ENCODE measurements around the gene FLAD1. TPM values are rescaled to one million over a fixed set of nuclear protein-coding genes. Genes with fewer than 3 reads are reported as not detected.

Gene FLAD1
- polyA plus RNA-seq, 1 experiment, result 21.1 TPM

DNA sequence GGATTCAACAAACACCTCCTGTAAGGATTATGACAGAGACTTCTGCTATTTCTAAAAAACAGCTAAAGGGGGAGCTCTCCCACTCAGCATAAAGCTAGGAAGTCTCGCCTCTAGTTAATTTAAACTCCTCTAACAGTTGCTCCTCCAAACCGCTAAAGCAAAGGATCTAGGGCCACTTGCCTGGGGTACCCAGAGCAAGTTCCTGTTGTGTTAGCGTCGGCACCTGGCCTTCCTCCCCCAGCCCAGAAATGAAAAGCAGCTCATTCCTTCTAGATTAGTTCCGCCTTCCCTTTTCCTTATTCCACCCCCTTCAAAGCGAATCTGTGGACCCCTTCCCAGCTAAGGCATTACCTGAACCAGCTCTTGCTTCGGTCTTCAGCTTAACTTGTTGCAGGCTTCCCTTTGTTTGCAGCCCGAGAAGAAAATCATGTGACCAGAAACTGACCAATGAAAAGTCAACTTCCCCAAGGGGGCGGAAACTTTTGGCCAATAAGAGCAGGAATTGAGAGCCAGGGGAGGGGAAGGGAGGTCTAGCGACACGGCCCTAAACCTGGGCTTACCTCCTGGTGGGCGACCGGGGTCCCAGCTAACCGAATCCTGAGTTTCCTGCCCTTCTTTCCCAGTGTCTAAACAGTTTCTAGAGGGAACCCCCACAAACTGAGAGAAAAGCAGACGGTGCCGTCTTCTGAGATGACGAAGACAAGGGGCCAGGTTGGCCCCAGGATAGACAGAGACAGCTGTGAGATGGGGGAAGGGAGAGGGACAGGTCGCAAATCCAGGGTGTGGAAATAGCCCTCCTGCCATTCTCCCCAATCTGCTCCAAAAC is 27.2 kb upstream of the FLAD1 start, which contains the start of gene PBXIP1:
Gene PBXIP1, minus strand, starts transcription at position 382 of the 826 bp plus-strand sequence. CDS start 2,378 bp downstream, outside the sequence.
- no peaks in the 10 kb centered on the region for H3K27me3 ChIP-seq (ENCODE audit: control insufficient read depth, insufficient read depth, low read length)
- DNase-seq (ENCODE audit: low read depth, low spot score), result no peak
- TF ChIP-seq CTCF (IDR thresholded peaks at IDR 0.05; ENCODE audit: low read depth, low read length), result peak; percentile 52
- no peaks in the 10 kb centered on the region for H3K9me3 ChIP-seq (ENCODE audit: control insufficient read depth, insufficient read depth, low read length)
- CTCF ChIA-PET, result interaction anchor here (0.7 to 3.8 kb wide), 18 partner anchors 11 to 396 kb away, joined by 3 to 28 read pairs (median 4); partner anchors contain the start of genes ADAM15, LENEP, PMVK and SHC1
- peak within 1 kb of the TSS; percentile 88 for H3K27ac ChIP-seq (ENCODE audit: low read depth, low read length)
- POLR2A ChIA-PET, result interaction anchor here (0.5 to 5.5 kb wide), 9 partner anchors 15 to 1757 kb away, joined by 3 to 21 read pairs (median 5); partner anchors contain the start of genes KRTCAP2, PMVK and SHC1
- peak within 1 kb of the TSS; percentile 84 for H3K4me3 ChIP-seq (ENCODE audit: low read depth, low read length)

DNA sequence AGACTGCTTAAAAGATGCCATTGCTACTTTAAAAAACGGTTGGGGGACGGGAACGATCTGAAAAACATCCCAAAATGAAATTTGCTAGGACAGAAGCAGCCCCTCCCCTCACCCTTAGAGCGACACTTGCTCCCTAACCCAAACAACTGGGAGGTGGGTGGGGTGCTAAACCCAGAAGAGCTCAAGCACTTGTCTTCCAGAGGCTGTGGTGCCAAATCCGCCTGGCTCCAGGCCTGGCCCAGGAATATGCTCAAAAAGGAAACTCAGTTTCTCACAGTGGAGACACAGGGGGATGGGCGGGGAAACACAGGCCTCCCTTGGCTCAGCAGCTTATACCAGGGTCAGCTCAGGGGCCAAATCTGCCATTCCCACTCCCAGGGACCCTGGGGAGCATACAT is 26.6 kb upstream of the FLAD1 start:
- POLR2A ChIA-PET, result interaction anchor here (5.5 kb wide), 1 partner anchor 14 kb away, joined by 21 read pairs; the partner anchor contains the start of gene SHC1
- Histone ChIP-seq H3K27me3 (ENCODE audit: control insufficient read depth, insufficient read depth, low read length) (no peaks in the 10 kb centered on the region), H3K9me3 (ENCODE audit: control insufficient read depth, insufficient read depth, low read length) (no peaks in the 10 kb centered on the region; the same call in 1 of the 2 replicates), H3K27ac (ENCODE audit: low read depth, low read length) (peak overlapping the region; percentile 31), H3K4me3 (ENCODE audit: low read depth, low read length) (peak overlapping the region; percentile 84)
- DNase-seq (ENCODE audit: low read depth, low spot score), result no peak
- no peak for TF ChIP-seq CTCF (IDR thresholded peaks at IDR 0.05; ENCODE audit: low read depth, low read length)
- CTCF ChIA-PET, result interaction anchor here (1.0 to 3.8 kb wide), 10 partner anchors 11 to 397 kb away, joined by 3 to 28 read pairs (median 5); partner anchors contain the start of genes ADAM15, LENEP and SHC1

DNA sequence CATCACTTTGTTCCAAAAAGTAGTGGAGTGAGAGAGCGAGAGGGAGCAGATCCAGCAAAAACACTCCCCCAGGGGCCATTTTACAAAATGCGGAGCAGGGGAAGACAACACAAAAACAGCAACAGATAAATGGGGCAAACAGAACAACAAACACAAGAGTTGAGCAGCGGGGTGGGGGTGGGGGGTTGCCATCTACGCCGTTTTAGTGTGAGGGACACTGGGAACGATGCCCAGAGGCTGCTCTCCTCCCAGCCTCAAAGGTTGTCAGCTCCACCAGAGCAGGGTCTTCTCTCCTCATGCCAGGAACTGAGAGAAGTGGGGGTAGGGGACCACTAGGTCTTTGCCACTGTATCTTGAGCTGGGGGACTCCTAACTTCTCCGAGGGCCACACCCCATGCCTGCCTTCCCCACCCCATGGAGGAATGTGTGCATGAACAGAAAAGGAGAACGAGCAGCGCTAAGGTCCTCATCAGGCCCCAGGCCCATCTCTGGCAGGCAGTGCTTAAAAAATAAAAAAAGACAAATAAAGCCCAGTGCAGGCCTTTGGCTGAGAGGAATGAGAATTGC is 26.0 kb upstream of the FLAD1 start:
- Histone ChIP-seq H3K9me3 (ENCODE audit: control insufficient read depth, insufficient read depth, low read length) (no peaks in the 10 kb centered on the region; the same call in 1 of the 2 replicates), H3K4me3 (ENCODE audit: low read depth, low read length) (no peak overlapping the region), H3K27me3 (ENCODE audit: control insufficient read depth, insufficient read depth, low read length) (no peaks in the 10 kb centered on the region), H3K27ac (ENCODE audit: low read depth, low read length) (no peak overlapping the region)
- POLR2A ChIA-PET, result interaction anchor here (5.5 kb wide), 1 partner anchor 14 kb away, joined by 21 read pairs; the partner anchor contains the start of gene SHC1
- CTCF ChIA-PET, result interaction anchor here (1.0 to 3.8 kb wide), 2 partner anchors 37 to 398 kb away, joined by 3 to 28 read pairs; partner anchors contain the start of gene LENEP
- no peak for DNase-seq (ENCODE audit: low read depth, low spot score)
- no peak for TF ChIP-seq CTCF (IDR thresholded peaks at IDR 0.05; ENCODE audit: low read depth, low read length)

DNA sequence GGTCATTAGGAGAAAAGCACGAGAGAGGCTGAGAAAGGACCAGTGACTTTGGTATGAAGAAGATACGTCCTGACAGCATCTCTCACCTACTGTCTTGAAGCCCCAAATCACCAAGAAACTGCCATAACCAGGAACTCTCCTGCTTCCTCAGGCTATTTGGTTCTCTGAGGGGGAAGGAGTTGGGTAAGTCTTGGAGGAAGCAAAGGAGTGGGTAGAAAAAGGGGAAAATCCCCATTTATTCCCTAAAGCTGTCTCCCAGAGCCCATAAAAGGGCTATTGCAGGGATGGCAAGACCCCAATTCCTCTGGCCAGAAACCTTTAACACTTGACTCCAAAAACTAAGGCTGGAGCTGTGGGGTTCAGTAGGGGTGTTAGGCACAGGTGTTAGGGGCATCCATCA is 25.1 kb upstream of the FLAD1 start:
- H3K9me3 ChIP-seq (ENCODE audit: control insufficient read depth, insufficient read depth, low read length), result no peaks in the 10 kb centered on the region; the same call in 1 of the 2 replicates
- no peak for DNase-seq (ENCODE audit: low read depth, low spot score)
- no peak overlapping the region for H3K4me3 ChIP-seq (ENCODE audit: low read depth, low read length)
- no peak for TF ChIP-seq CTCF (IDR thresholded peaks at IDR 0.05; ENCODE audit: low read depth, low read length)
- CTCF ChIA-PET, result no interaction called here
- no peak overlapping the region for H3K27ac ChIP-seq (ENCODE audit: low read depth, low read length)
- POLR2A ChIA-PET, result interaction anchor here (5.5 kb wide), 1 partner anchor 13 kb away, joined by 21 read pairs; the partner anchor contains the start of gene SHC1
- H3K27me3 ChIP-seq (ENCODE audit: control insufficient read depth, insufficient read depth, low read length), result no peaks in the 10 kb centered on the region

Data from AG04450 (cell line).